ENCODE data around the gene NLRP6.

GRCh38 chr11:327581-327923, 49.3 kb downstream of the NLRP6 start:
- no peak for TF ChIP-seq ESRRG (CRISPR knock-in tag; IDR thresholded peaks at IDR 0.05)
- no peak for TF ChIP-seq ISL1 (CRISPR knock-in tag; IDR thresholded peaks at IDR 0.05)
- TF ChIP-seq ZC3H10 (CRISPR knock-in tag; IDR thresholded peaks at IDR 0.05), result no peak
- no peak for TF ChIP-seq ZFP30 (CRISPR knock-in tag; IDR thresholded peaks at IDR 0.05)
- no peak for TF ChIP-seq ZFP3 (CRISPR knock-in tag; IDR thresholded peaks at IDR 0.05)
- TF ChIP-seq TOX (CRISPR knock-in tag; IDR thresholded peaks at IDR 0.05; ENCODE audit: borderline replicate concordance), result no peak
- no peak for TF ChIP-seq CREB5 (CRISPR knock-in tag; IDR thresholded peaks at IDR 0.05; ENCODE audit: low read depth)
- no peak for TF ChIP-seq OSR1 (CRISPR knock-in tag; IDR thresholded peaks at IDR 0.05)
- no peak for TF ChIP-seq RARB (CRISPR knock-in tag; IDR thresholded peaks at IDR 0.05)
- no peak for TF ChIP-seq PATZ1 (CRISPR knock-in tag; IDR thresholded peaks at IDR 0.05; ENCODE audit: borderline replicate concordance)
- TF ChIP-seq PPARA (CRISPR knock-in tag; IDR thresholded peaks at IDR 0.05; ENCODE audit: borderline replicate concordance), result no peak
- TF ChIP-seq POU6F1 (CRISPR knock-in tag; IDR thresholded peaks at IDR 0.05; ENCODE audit: borderline replicate concordance, low read depth), result no peak
- no peak for TF ChIP-seq ZNF8 (CRISPR knock-in tag; IDR thresholded peaks at IDR 0.05)
- no peak for TF ChIP-seq ZNF565 (CRISPR knock-in tag; conservative IDR thresholded peaks at IDR 0.05; ENCODE audit: low read depth)

All from SK-N-SH treated with all-trans-retinoic acid at 6 μM for 48 hours (cell line).